SIG-M5 treated with dmso at 0.1 percent for 504 hours (cell line): ENCODE results near the gene LHFPL2.

ENCODE experiments used
- DNase-seq: peaks from one replicate; lab custom pipeline; 2025; ENCODE audit not compliant: unreplicated experiment; lab: John Stamatoyannopoulos, UW

Gene LHFPL2

DNA sequence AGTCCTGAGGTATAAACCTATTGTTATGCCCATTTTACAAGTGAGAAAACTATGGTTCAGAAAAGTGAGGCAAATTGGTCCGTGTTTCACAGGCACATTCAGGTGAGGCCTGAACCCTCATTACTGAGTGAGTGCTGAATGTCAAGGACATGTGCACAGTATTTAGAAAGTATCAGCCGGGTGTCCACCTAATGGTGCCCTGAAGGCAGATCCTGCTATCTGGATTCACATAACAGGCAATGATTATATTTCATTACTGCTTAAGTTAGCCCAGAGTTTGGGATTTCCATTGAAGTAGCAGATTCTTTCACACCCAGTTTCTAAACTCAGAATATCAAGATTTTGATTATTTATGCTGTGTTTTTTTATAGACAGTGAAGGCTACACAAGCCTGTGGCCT is 142.7 kb downstream of the LHFPL2 start:
- DNase-seq, result no peak

DNA sequence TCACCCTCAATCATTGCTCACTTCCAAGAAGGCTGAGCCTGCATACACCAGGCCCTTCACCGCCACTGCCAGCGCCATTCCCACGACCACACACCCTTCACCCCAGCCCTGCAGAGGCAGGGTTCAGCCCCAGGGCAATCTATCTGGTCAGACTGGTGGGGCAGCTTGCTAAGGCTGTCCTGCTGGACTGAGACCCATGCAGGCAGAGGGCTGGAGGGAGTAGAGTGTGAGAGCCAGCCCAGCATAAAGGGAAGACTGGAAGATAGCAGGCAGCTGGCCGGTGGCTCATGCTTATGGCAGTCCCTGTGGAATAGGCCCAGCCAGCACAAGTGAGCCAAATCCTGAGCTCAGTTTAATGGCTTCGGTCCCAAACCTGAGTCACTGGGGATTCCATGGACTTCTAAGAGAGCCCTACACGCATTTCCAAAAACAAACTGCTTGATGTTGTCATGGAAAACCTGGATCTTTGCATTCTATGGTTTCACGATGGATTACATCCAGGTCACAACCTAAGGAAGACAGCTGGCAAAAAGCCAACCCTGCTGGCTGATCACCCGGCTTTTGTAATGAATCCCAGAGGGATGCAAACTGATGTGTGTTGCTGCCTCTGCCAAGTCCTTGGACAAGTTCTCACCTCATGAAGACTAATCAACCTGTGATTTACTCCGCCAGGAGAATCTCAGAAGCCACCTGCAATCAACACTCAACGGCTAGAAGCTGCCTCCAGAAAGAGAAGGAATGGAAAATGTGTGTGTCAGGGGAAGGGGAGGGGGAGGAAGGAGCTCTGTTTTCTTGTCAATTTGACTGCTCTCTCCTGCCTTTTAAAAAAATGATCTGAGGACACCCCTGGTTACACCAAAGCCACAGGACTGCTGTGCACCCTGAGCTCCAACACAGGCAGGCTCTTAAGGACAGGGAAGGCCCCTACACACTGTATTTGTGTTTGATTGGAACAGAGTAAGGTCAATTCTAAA is 143.6 kb downstream of the LHFPL2 start:
- no peak for DNase-seq

DNA sequence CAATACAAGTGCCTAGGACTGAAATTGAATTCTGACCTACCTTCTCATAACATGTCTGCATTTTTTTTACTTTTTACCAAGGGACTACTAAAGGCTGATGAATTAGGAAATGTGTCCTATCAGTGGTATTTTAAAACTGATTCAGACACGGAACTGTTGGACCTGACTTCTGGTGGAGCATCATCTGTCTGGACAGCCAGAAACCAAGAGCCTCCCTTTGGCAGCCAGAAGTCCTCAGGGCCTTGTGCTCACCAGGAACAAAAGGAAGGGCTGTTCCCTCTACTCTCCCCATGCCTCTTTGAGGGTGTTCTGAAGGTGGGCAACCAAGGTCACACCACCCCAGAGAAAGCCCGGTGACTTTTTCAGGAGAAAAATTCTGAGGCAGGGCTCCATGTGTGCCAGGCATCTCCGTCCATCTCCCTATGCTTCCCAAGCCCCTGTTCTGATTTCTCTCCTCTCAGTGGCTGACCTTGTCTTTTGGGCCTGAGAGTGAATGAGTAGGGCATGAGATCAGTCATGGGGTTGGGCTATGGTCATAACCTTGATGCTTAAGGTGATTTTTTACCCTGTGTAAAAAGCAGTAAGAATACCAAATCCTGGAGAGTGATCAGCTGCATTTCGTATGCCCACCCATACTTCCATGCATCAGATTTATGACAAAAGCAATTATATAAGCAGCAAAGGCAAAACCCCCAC is 144.5 kb downstream of the LHFPL2 start:
- no peak for DNase-seq

DNA sequence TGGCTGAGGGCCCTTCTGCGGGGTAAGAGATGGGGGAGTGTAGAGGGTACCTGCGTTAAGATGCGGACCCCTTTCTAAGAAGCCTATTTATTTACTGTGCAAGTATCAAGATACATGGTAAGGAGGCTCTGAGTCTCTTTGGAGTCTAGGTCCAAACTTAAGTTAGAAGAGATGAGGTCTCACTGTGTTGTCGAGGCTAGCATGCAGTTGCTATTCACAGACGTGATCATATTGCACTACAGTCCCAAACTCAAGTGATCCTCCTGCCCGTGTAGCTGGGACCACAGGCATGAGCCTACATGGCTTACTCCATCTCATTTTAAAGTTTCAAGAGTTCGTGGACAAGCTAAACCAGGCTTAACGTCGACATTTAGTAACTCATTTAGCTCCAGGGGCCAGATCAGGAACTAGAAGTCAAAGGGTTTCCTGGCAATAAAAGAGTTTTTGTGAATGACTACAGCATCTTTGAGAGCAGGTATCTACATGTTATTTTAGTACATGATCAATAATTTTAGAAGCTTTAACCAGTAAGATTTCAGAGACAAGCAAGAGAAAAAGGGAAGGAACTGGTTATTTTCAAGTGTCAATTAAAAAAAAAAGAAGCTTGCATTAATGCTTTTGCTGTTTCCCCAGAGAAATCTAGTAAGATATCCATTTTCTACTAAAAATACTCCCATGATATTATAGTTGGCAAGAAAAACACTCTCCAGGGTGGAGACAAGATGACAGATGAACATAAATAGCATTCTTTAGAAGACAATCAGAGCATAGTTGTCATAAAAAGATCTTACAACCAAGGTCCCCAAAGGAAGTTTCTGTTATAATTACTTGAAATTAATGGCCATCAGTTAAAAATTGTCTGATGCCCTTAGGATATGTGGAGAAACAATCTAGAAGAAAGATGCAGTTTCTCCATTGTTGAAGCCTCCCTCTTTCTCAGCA is 146.9 kb downstream of the LHFPL2 start:
- no peak for DNase-seq

DNA sequence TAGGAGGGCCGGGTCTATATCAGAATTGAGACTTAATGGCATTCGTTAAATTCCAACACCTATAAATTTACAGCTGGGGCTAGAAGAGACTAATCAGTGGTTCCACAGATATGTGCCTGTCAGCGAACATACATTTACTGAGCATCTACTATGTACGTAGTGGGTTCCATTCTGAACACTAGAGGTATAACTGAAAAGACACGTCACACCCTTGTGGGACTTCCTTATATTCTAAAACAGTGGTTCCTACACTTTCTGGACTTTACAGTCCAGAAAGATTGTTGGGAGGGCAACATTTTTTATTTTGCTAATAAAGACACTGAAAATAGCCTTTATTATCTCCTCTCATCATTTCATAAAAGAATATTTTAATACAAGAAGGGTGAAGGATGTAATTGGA is 147.7 kb downstream of the LHFPL2 start:
- DNase-seq, result no peak

DNA sequence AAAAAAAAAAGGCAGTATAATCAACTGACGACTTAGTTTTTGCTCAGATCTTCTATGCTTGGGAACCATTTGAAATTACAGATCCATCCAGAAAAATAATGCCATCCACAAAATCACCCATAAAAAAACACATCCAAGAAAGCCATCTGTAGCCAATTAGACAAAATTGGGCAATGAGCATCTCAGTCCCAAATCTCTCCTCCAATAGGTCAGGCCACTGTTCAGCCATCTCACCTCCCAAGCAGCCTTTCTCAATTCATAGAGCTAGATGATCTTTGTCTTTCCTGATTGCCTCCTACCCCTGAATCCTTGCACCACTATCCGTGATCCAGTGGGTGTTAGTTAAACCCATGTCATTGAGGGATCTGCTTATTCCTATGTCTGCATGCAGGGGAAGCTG is 148.5 kb downstream of the LHFPL2 start:
- no peak for DNase-seq

DNA sequence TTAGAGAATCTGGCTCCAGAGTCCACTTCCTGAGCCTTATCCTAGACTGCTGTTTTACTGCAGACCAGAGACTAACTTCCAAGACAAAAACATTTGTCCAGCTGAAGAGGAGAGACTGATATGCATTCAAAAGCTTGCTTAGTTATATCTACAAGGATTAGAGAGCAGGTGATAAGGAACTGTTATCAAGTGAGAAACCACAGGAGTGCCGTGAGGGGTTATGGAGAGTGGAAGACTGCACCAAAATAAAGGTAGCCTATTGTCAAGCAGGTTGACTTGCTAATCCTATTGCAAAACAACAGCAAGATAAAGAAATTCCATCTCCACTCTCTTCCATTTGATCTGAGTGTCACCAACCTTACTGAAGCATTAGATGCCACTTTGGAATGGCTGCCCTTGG is 149.1 kb downstream of the LHFPL2 start:
- no peak for DNase-seq

DNA sequence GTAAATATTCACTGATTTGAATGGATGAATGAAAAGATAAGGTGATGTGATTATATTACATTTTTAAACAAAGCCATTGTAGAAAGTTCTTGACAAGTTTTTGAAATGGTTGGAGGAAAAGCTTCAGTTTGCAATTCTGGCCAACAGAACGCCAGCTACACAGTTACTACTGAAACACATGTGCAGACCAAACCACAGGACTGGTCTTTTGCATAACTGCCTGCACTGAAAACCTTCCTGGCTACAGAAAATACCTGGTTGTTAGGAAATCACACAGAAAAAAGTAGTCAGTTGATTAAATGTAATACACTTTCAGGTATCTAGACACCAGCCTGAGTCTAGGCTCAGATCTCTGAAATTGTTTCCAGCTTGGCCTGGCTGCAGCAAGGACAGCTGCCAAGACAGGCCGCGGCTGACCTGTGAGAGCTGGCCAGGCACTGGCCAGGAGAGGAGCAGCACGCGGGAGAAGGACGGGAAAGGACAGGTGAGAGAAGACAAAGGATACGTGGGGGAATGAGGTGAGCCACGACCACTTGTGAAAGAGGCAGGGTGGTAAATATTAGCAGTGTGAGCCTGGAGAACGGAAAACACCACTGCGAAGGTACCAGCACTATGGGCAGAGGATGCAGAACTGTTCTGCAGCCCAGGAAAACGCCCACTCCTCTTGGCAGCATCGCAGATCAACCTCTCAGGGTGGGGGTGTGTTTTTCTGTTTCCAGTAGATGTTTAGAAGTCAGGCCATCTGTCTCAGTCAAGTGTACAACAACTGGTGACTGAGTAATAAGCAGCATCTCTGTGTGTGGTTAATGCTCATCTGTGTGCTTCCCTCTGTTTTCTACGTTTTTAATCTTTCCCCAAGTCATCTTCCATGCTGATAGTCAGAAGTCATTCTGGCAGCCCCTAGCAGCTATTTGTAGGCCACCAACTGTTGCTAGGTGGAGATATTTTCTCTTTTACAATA is 150.7 kb downstream of the LHFPL2 start:
- DNase-seq, result no peak

DNA sequence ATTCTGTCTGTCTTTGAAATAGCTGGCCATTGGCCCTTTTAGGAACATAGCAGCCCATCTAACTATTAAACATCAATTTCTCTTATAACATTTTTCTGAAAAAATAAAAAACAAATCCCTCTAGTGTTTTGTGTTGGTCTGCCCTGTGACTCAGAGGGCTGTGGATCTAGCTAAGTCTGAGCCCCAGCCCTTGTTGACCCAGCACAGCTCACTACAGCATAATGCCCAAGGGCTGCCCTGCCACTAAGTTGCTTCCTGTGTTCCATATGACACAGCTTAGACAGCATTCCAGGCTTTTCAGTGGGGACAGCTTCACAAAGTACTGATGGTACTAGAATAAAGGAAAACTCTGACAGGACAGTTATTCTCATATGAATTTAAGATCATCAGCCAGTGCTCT is 152.2 kb downstream of the LHFPL2 start:
- DNase-seq, result no peak

DNA sequence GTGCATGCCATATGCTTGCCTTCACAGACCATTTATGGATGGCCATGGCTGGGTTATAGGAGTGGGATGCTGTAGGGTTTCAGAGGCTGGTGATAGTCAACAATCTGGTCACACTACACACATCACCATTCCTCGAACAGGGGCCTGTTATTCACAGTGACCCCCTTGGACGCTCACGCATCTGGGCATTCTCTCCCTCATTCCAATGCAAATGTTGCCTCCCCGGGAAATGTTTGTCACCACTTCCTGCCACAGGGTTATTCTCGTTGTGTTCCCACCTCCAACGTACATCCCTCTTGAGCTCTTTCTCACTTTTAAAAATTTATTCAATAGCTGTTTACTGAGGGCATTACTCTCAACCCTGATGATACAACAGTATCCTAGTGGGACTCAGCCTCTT is 152.8 kb downstream of the LHFPL2 start:
- DNase-seq, result no peak

DNA sequence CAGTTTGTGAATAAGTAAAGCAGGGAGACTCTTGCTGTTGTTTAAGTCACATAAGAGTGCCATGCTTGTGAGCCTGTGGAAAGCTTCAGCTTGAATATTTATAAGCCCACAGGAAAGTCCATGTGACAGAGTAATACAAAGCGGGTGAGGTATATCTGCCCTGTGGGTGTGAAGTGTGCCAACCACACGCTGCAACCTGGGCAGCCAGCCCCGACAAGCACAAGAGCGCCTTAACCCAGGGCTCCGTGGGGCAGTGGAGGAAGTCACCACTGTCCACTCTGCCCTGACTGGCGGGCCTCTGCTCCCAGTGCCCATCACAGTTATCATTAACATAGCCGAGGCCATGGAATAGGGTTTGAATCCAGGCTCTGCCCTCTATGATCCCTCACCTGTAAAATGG is 155.9 kb downstream of the LHFPL2 start:
- no peak for DNase-seq

DNA sequence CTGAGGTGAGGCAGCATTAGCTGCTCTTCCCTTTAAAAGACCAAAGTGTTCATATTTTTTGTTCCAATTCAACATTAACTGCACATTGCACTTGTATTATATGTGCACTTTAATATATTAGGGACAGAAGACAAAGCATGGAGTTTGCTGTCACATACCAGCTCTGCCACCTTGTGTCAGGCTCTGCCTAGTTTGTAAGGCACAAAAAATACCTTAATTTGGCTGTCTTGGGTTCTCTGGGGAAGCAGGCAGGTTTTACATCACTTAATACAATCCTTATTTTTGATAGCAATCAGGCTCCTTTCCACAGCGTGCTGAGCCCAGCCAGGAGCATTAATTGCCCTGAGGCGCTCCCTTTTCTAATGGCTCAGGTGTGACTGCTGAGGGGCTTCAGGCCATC is 156.3 kb downstream of the LHFPL2 start:
- no peak for DNase-seq

DNA sequence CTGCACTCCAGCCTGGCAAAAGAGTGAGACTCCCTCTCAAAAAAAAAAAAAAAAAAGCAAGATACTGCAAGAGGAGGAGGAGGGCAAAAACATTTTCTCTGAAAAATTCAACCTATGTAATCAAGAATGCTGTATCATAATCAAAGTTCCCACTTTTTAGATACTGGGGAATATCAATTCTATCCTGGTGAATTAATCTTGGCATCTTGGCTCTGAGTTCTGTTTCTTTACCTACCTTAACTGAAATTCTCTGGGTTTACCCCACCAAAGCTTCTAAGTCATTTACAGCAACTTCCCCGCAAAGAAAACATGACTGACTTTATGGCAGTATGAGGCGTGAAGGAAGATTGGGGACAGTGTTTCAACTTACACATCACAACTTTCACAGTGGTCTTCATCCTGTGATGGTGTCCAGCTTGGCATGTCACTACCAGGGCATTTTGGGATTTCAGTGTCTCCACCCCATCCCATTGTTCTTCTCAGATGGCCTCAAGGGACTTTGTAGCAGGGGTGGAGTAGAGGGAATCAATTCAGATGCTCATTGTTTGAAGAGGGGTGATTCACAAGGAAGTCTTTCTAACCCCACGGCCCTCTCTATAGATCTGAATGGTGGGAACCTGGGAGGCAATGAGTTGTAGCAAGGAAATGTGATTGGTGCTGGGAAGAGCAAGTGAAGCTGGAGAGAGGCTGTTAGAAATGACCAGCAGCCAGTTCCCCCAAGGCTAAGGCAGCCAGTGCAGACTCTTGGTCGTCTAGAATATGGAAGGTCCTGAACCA is 157.7 kb downstream of the LHFPL2 start:
- no peak for DNase-seq

DNA sequence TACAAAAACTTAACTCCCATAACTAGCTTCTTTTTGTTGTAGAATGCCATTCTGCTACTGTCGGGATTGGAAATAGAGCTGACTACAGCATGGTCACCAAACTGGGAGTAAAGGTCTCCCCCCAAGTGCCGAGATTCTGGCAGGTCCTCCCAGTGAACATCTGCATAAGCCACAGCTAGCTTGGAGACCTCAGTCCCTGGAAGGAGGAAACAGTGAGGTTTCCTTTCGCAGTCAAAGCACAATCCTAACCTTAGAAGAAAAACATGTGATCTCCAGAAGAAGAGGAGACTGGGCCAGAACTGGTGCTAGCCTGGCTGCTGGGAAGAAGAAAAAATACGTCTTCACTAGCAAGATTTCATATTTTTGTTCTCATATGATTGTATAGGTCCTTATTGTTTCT is 160.7 kb downstream of the LHFPL2 start:
- no peak for DNase-seq

DNA sequence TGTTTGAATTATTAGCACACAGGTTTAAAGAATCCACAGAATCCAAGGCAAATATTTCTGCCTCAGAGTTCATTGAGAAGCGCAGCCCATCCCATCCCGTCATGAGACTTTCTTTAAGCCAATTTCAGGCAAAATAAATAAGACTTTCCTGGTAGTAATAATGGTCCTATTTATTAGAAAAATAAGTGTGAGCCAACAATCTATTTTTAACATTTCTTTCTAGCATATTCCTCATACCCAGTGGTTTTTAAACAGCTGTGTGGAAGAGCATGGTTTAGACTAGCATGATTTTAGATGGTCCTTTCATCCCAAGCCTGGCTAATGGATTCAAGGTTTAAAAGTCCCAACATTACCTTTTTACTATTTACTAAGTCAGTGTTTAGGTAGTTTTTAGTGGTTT is 162.4 kb downstream of the LHFPL2 start:
- DNase-seq, result no peak

DNA sequence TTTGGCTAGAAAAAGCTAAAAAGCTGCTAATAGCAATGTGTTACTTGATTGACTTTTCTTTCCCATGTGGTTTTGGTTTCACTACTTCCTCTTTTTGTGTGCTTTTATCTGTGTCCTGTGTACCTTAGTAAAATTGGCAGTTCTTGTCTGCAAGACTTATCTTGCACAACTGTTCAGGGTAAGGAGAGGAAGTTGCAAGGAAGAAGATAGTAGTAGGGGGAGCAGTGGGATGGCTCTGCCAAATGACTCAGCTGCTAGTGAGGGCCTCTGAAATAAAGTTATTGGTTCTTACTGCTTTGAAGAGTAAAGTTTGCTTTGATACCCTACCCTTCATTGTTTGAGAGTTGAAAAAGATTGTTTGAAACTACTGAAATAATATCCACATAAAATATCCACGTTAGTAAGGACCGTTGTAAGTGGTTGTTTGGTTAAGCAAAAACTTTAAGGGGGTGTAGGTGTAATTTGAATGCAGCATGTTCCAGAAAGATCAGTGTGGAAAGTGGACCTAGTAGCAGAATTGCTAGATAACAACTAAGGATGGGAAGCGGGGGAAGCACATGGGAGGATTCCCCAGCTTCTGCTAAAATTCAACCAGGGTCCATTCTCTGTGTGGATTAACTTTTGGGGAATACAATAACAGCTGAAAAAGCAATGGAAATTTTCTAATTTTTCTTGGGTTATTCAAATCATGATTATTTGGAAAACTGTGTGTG is 164.6 kb downstream of the LHFPL2 start:
- peak; percentile 99 for DNase-seq

DNA sequence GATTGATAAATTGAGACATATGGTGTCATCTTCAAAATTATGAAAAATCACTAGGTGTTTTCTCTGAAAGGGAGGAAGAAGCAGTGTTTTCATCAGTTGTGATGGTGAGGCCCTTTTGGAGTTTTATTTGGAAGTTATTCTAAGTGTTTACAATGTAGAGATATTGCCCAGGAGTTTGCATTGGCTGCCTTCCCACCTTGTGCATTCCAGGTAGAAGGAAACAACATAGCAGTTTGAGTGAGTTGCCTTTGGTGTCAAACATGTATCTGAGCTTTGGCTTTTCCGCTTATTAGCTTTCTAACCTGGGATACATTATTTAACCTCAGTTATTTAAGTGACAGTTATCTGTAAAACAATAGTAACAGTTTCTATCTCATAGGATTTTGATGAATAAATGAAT is 165.6 kb downstream of the LHFPL2 start:
- no peak for DNase-seq

DNA sequence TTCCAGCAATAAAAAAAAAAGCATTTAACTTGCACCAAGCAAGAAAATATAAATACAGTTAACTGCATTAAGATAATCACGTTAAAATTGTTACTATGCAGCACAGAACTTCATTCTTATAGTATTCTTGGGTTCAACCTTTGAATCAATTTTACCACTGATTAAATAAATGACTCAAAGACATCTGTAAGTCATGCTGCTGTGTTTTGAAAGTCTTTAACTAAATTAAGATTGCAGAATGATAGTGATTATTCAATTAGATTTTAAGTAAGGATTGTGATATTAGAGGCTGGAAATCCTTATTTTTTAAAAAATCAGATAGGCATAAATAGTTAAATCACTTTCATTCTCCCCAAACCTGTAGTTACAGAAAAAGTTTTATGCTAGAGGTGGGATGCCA is 171.8 kb downstream of the LHFPL2 start:
- no peak for DNase-seq

DNA sequence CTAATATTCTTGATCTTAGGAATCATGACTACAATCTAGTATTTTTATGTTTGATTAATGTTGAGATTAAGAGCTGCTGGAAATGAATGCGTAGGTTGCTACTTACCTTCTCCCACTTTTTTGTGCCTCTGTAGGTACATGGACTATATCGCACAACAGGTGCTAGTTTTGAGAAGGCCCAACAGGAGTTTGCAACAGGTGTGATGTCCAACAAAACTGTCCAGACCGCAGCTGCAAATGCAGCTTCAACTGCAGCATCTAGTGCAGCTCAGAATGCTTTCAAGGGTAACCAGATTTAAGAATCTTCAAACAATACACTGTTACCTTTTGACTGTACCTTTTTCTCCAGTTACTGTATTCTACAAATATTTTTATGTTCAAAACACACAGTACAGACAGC is 173.2 kb downstream of the LHFPL2 start:
- no peak for DNase-seq
